ENCODE data around the gene TGIF1.
A peak's percentile ranks its signal among the peaks of the same experiment; 100 is the strongest.

The TGIF1 gene

DNA sequence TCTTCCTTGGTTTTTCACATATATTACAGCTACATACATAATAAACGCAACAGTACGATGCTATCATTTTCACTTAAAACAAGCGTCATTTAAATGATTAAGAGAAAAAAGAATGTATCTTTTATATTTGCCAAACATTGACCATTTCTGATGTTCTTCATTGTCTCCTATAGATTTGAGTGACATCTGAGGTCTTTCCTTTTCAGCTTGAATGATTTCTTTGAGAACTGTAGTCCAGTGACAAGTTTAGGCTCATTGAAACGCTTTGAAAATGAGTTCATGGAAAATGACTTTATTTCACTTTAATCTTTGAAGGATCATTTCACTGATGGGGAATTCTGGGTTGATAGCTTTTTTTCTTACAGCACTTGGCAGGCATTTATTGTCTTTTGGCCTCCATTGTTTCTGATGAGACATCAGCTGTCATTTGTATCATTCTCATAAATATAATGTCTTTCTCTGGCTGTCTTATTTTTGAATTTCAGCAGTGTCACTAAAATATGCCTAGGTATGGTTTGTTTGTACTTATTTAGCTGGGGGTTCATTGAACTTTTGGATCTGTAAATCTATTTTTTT lies 10.9 kb downstream of the TGIF1 start:
- peaks cover 24% of the 10 kb centered on the region for H3K36me3 ChIP-seq (replicated peaks)
- in situ Hi-C loops (cut with HindIII; ENCODE audit: low pct_ligation_motif_present, low sequenced_read_pairs) = no loop called here

DNA sequence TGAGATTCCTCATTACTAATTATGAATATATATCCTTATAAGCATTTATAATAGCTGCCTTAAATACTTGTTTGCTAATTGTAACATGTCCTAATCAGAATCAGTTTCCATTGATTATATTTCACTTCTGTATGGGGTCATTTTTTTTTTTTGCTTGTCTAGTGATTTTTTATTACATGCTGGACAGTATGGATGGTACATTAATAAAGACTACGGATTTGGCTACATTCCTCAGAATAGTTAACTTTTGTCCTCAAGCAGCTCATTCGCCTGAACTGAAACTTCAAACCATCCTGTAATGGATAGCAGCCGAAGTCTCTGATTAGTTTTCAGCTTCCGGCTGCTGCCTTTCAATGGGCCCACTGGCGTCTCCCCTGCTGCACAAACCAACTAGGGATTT lies 11.7 kb downstream of the TGIF1 start:
- Histone ChIP-seq H3K27ac (no peak overlapping the region), H3K27me3 (replicated peaks) (no peaks in the 10 kb centered on the region), H3K4me3 (ENCODE audit: low read depth, low read length) (no peak overlapping the region), H3K36me3 (replicated peaks) (peaks cover 18% of the 10 kb centered on the region)
- TF ChIP-seq, protein P1, sequence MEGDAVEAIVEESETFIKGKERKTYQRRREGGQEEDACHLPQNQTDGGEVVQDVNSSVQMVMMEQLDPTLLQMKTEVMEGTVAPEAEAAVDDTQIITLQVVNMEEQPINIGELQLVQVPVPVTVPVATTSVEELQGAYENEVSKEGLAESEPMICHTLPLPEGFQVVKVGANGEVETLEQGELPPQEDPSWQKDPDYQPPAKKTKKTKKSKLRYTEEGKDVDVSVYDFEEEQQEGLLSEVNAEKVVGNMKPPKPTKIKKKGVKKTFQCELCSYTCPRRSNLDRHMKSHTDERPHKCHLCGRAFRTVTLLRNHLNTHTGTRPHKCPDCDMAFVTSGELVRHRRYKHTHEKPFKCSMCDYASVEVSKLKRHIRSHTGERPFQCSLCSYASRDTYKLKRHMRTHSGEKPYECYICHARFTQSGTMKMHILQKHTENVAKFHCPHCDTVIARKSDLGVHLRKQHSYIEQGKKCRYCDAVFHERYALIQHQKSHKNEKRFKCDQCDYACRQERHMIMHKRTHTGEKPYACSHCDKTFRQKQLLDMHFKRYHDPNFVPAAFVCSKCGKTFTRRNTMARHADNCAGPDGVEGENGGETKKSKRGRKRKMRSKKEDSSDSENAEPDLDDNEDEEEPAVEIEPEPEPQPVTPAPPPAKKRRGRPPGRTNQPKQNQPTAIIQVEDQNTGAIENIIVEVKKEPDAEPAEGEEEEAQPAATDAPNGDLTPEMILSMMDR (IDR thresholded peaks at IDR 0.05; ENCODE audit: low read depth, low read length, missing control alignments) = no peak
- in situ Hi-C loops (cut with HindIII; ENCODE audit: low pct_ligation_motif_present, low sequenced_read_pairs) = no loop called here
- DNase-seq = no peak

More for the DNA sequence above, 10.9 kb downstream of the TGIF1 start:
- no peak overlapping the region for H3K27ac ChIP-seq
- TF ChIP-seq, protein P1 (IDR thresholded peaks at IDR 0.05; ENCODE audit: low read depth, low read length, missing control alignments) = no peak
- H3K4me3 ChIP-seq (ENCODE audit: low read depth, low read length) = no peak overlapping the region
- no peaks in the 10 kb centered on the region for H3K27me3 ChIP-seq (replicated peaks)
- no peak for DNase-seq

DNA sequence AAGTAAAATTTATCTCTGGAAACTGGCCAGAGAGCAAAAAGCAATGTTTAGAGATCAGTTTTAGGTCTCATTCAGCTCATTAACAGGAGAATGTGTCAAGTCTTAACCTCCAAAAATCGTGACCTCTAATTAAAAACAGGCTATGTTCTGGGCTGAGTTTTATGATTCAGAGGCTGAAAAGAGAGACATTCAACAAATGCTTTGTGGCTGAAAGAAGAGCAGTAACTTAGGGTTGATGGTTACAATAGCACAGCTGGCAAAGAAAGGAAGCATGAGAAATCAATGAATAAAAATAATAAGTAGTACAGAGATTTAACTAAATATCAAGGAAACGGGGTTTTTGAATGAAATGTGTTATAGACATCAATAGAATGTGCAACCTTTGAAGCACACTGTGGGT lies 13.1 kb downstream of the TGIF1 start:
- Histone ChIP-seq H3K36me3 (replicated peaks) (peaks cover 7% of the 10 kb centered on the region), H3K27me3 (replicated peaks) (no peaks in the 10 kb centered on the region), H3K4me3 (ENCODE audit: low read depth, low read length) (no peak overlapping the region), H3K27ac (no peak overlapping the region)
- in situ Hi-C loops (cut with HindIII; ENCODE audit: low pct_ligation_motif_present, low sequenced_read_pairs) = no loop called here
- no peak for DNase-seq
- TF ChIP-seq, protein P1 (IDR thresholded peaks at IDR 0.05; ENCODE audit: low read depth, low read length, missing control alignments) = no peak

DNA sequence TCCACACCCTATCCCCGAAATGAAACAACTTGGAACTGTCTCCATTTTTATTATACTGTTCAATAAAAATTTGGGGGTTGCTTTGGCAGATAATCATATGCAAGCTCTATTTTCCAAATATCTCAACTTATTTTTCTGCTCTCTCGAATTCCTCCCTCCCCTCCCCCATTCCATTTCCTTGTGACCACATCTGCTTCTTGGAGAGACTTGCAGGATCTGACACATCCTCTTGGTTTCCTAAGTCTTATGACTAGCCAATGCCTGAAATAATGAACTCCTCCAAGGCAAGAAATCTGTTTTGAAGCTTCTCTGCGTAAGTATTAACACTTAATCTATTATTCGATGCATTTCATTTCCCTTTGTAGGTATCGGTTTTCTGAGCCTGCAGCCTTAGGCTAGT lies 16.1 kb downstream of the TGIF1 start:
- Histone ChIP-seq H3K36me3 (replicated peaks) (no peaks in the 10 kb centered on the region), H3K27ac (peak overlapping the region; percentile 72), H3K27me3 (replicated peaks) (no peaks in the 10 kb centered on the region), H3K4me3 (ENCODE audit: low read depth, low read length) (no peak overlapping the region)
- in situ Hi-C loops (cut with HindIII; ENCODE audit: low pct_ligation_motif_present, low sequenced_read_pairs) = no loop called here
- peak; percentile 86 for DNase-seq
- TF ChIP-seq, protein P1 (IDR thresholded peaks at IDR 0.05; ENCODE audit: low read depth, low read length, missing control alignments) = no peak

DNA sequence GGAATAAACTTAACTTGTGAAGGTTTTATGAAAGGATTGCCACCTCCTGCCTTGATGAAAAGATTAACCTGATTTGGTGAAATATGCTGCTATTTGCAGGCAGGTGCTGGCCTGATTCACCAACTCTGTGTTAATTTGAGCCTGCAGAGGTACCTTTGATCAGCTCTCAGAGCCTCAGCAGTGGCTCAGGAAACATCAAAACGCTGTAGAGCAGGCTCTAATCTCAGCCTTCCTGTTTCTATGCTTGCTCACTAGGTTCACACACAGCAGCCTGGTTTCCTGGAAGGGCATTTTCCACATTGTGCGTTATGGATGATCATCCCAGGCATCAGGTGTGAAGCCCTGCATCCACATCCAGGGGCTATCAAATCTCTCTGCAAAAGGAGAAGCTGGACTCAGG lies 16.9 kb downstream of the TGIF1 start:
- Histone ChIP-seq H3K36me3 (replicated peaks) (no peaks in the 10 kb centered on the region), H3K27ac (peak overlapping the region; percentile 72), H3K27me3 (replicated peaks) (no peaks in the 10 kb centered on the region), H3K4me3 (ENCODE audit: low read depth, low read length) (no peak overlapping the region)
- TF ChIP-seq, protein P1 (IDR thresholded peaks at IDR 0.05; ENCODE audit: low read depth, low read length, missing control alignments) = no peak
- no peak for DNase-seq
- in situ Hi-C loops (cut with HindIII; ENCODE audit: low pct_ligation_motif_present, low sequenced_read_pairs) = no loop called here

DNA sequence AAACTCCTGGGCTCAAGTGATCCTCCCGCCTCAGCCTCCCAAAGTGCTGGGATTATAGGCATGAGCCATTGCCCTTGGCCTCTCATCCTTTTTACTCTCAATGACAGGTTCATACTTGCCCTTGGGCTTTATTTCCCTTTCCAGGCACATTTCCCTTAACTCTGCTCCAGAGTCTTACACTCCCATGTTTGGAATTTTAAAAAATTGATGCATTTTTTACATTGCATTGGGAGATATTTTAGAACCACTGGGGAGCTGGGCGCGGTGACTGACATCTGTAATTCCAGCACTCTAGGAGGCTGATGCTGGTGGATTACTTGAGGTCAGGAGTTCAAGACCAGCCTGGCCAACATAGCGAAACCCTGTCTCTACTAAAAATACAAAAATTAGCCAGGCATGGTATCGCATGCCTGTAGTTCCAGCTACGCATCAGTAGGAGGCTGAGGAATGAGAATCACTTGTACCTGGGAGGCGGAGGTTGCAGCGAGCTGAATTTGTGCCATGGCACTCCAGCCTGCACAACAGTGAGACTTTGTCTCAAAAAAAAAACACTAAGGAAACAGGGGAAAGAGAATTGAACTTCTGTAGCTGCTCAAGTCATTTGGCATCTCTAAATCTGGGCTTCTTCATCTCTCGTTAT lies 18.2 kb downstream of the TGIF1 start:
- no peak overlapping the region for H3K27ac ChIP-seq
- H3K4me3 ChIP-seq (ENCODE audit: low read depth, low read length) = no peak overlapping the region
- H3K36me3 ChIP-seq (replicated peaks) = no peaks in the 10 kb centered on the region
- TF ChIP-seq, protein P1 (IDR thresholded peaks at IDR 0.05; ENCODE audit: low read depth, low read length, missing control alignments) = peak; percentile 27
- in situ Hi-C loops (cut with HindIII; ENCODE audit: low pct_ligation_motif_present, low sequenced_read_pairs) = no loop called here
- DNase-seq = no peak
- H3K27me3 ChIP-seq (replicated peaks) = no peaks in the 10 kb centered on the region

Data from brain microvascular endothelial cell (primary cell).